HG02763 (cell line): ENCODE data around the gene BCR.

ENCODE experiments used
- ATAC-seq: cut with Tn5 transposase; IDR thresholded peaks from one replicate; pipeline ENCODE4 v1.9.1; 2021; ENCODE audit warnings: mild to moderate bottlenecking, moderate library complexity; ENCODE audit not compliant: unreplicated experiment

BCR gene

GRCh38 chr22:23272834-23273233, 92.5 kb downstream of the BCR start:
- ATAC-seq = no peak

GRCh38 chr22:23273445-23274145, 93.3 kb downstream of the BCR start:
- no peak for ATAC-seq

GRCh38 chr22:23274146-23274526, 93.8 kb downstream of the BCR start:
- ATAC-seq = no peak

- no peak for ATAC-seq
Observed at GRCh38 chr22:23274891-23275694, 94.8 kb downstream of the BCR start.

GRCh38 chr22:23275751-23276150, 95.4 kb downstream of the BCR start:
- ATAC-seq = no peak

- ATAC-seq = no peak
Observed at GRCh38 chr22:23276656-23277582, 96.6 kb downstream of the BCR start.

- ATAC-seq = no peak
Observed at GRCh38 chr22:23277583-23278295, 97.4 kb downstream of the BCR start.

- ATAC-seq = no peak
Observed at GRCh38 chr22:23278883-23279675, 98.8 kb downstream of the BCR start.

GRCh38 chr22:23279781-23280180, 99.5 kb downstream of the BCR start:
- no peak for ATAC-seq

GRCh38 chr22:23280356-23281052, 100.2 kb downstream of the BCR start:
- no peak for ATAC-seq

- no peak for ATAC-seq
Observed at GRCh38 chr22:23281053-23281405, 100.7 kb downstream of the BCR start.

GRCh38 chr22:23281406-23282088, 101.2 kb downstream of the BCR start:
- ATAC-seq = no peak

- ATAC-seq = no peak
Observed at GRCh38 chr22:23282089-23282501, 101.8 kb downstream of the BCR start.

GRCh38 chr22:23282516-23282915, 102.2 kb downstream of the BCR start:
- no peak for ATAC-seq

- ATAC-seq = no peak
Observed at GRCh38 chr22:23282986-23283385, 102.7 kb downstream of the BCR start.

GRCh38 chr22:23283591-23284503, 103.5 kb downstream of the BCR start:
- no peak for ATAC-seq

GRCh38 chr22:23284504-23285033, 104.3 kb downstream of the BCR start:
- no peak for ATAC-seq
